HCT116 (cell line): ENCODE measurements around the gene MEX3B. TPM values are rescaled to one million over a fixed set of nuclear protein-coding genes. Genes with fewer than 3 reads are reported as not detected.

Experiments used
- ATAC-seq: fragments of 200-7000 bp; cut with Tn5 transposase; 2 replicates; pipeline ENCODE4 v1.9.1; 2020; ENCODE audit warnings: mild to moderate bottlenecking, moderate library complexity
- BruUV-seq: library from RNA; stranded (reverse); fragments of 400-500 nt; replicated peaks from 2 replicates; lab custom pipeline; 2021; lab: Mats Ljungman, UMichigan
- CTCF ChIA-PET: fragments of 300-600 bp; sonication (Branson Sonifier 250); formaldehyde crosslinking; loops from one replicate; lab custom pipeline; 2021; ENCODE audit warnings: antibody characterized with exemption; lab: Charles Lee
- POLR2A ChIA-PET: fragments of 300-600, 350-600 bp; sonication (Branson Sonifier 250); formaldehyde crosslinking; loops from one replicate; lab custom pipeline; 2021; ENCODE audit warnings: antibody characterized with exemption; lab: Charles Lee
- RAD21 ChIA-PET, 2 experiments: fragments of 300-600 bp; sonication (Branson Sonifier 250); formaldehyde crosslinking; loops; one replicate each; lab custom pipeline; 2023; ENCODE audit warnings: low total read pairs in 2 of 2; ENCODE audit not compliant: uncharacterized antibody in 2 of 2, unreplicated experiment in 2 of 2, low non-redundant PET in 1 of 2; lab: Charles Lee
- DNase-seq: peaks from one replicate; pipeline ENCODE4 v3.0.0-alpha.2; 2010; ENCODE audit warnings: low read depth, low spot score
- H2AFZ ChIP-seq: fragments of 200-600 bp; shearing (Covaris generic), sonication (generic); 2 replicates; pipeline ENCODE4 v1.6.1; 2017; ENCODE audit warnings: low read depth, mixed run types, mixed read lengths, antibody characterized with exemption, low read length; ENCODE audit not compliant: poor library complexity, severe bottlenecking
- H3K27ac ChIP-seq: 2 replicates; pipeline ENCODE4 v1.5.1; 2012; ENCODE audit warnings: low read depth, low read length
- H3K27me3 ChIP-seq: fragments of 200-600 bp; sonication (generic); 2 replicates; pipeline ENCODE4 v1.6.1; 2016; ENCODE audit warnings: mixed run types, low read length, mixed read lengths; ENCODE audit not compliant: insufficient read depth
- H3K36me3 ChIP-seq, 2 experiments: fragments of 200-500 bp in 1 of 2; fragments of 200-600 bp in 1 of 2; sonication (Bioruptor generic) in 1 of 2; sonication (generic) in 1 of 2; 2 replicates each; pipeline versions ENCODE4 v1.5.1 to v1.6.1; 2014 to 2016; ENCODE audit warnings: low read length in 2 of 2, inconsistent platforms in 1 of 2, mixed read lengths in 1 of 2, mixed run types in 1 of 2; ENCODE audit not compliant: insufficient read depth in 2 of 2, control insufficient read depth in 1 of 2
- H3K4me1 ChIP-seq, 2 experiments: fragments of 200-600 bp in 1 of 2; sonication (generic) in 1 of 2; 2 replicates each; pipeline versions ENCODE4 v1.5.1 to v1.6.1; 2012 to 2017; ENCODE audit warnings: low read length in 2 of 2, inconsistent platforms in 1 of 2, mild to moderate bottlenecking in 1 of 2, mixed read lengths in 1 of 2, mixed run types in 1 of 2, moderate library complexity in 1 of 2; ENCODE audit not compliant: insufficient read depth in 2 of 2, control insufficient read depth in 1 of 2
- H3K4me2 ChIP-seq: fragments of 200-600 bp; sonication (generic); 2 replicates; pipeline ENCODE4 v1.6.1; 2017; ENCODE audit warnings: mixed run types, low read length, mixed read lengths
- H3K4me3 ChIP-seq, 2 experiments: fragments of 200-600 bp in 1 of 2; sonication (generic) in 1 of 2; replicated peaks in 1 of 2; 2 replicates each; pipeline ENCODE4 v1.5.1; 2011 to 2016; ENCODE audit warnings: low read length in 2 of 2, control low read depth in 1 of 2, low read depth in 1 of 2, mild to moderate bottlenecking in 1 of 2, mixed read lengths in 1 of 2, mixed run types in 1 of 2
- H3K79me2 ChIP-seq: fragments of 200-600 bp; sonication (generic); 2 replicates; pipeline ENCODE4 v1.6.1; 2017; ENCODE audit warnings: mild to moderate bottlenecking, mixed run types, low read length, moderate library complexity, mixed read lengths; ENCODE audit not compliant: insufficient read depth
- H3K9ac ChIP-seq: fragments of 200-600 bp; sonication (generic); 2 replicates; pipeline ENCODE4 v1.6.1; 2016; ENCODE audit warnings: low read length, mixed read lengths
- H3K9me2 ChIP-seq: fragments of 200-600 bp; sonication (generic), shearing (Covaris generic); 2 replicates; pipeline ENCODE4 v1.6.1; 2017; ENCODE audit warnings: mixed run types, mild to moderate bottlenecking, moderate library complexity; ENCODE audit not compliant: insufficient read depth
- H3K9me3 ChIP-seq, 2 experiments: fragments of 200-500 bp in 1 of 2; fragments of 200-600 bp in 1 of 2; sonication (Bioruptor generic) in 1 of 2; sonication (generic) in 1 of 2; 2 replicates each; pipeline ENCODE4 v1.6.1; 2014 to 2017; ENCODE audit warnings: low read length in 2 of 2, mixed read lengths in 2 of 2, inconsistent platforms in 1 of 2, low read depth in 1 of 2, mild to moderate bottlenecking in 1 of 2, mixed run types in 1 of 2, moderate library complexity in 1 of 2; ENCODE audit not compliant: control insufficient read depth in 1 of 2, insufficient read depth in 1 of 2
- H4K20me1 ChIP-seq: fragments of 200-600 bp; sonication (generic), shearing (Covaris generic); 2 replicates; pipeline ENCODE4 v1.6.1; 2017; ENCODE audit warnings: mixed run types, mild to moderate bottlenecking, moderate library complexity; ENCODE audit not compliant: insufficient read depth
- CBX3 ChIP-seq: IDR thresholded peaks from 2 replicates; pipeline ENCODE4 v1.6.1; 2012; ENCODE audit warnings: low read depth
- CEBPB ChIP-seq: IDR thresholded peaks from 2 replicates; pipeline ENCODE4 v1.6.1; 2012; ENCODE audit warnings: low read depth
- CTCF ChIP-seq, 3 experiments: fragments of 200-600 bp in 1 of 3; sonication (generic) in 1 of 3; IDR thresholded peaks in 2 of 3; conservative IDR thresholded peaks in 1 of 3; 2 replicates each; pipeline ENCODE4 v1.5.1; 2012 to 2017; ENCODE audit warnings: low read depth in 2 of 3, low read length in 2 of 3, antibody characterized with exemption in 1 of 3, borderline replicate concordance in 1 of 3, control low read depth in 1 of 3, mild to moderate bottlenecking in 1 of 3, mixed read lengths in 1 of 3, mixed run types in 1 of 3, moderate library complexity in 1 of 3; ENCODE audit not compliant: insufficient read depth in 1 of 3
- ELF1 ChIP-seq: IDR thresholded peaks from 2 replicates; pipeline ENCODE4 v1.6.1; 2012; ENCODE audit warnings: low read depth, borderline replicate concordance
- FOSL1 ChIP-seq: IDR thresholded peaks from 2 replicates; pipeline ENCODE4 v1.6.1; 2012; ENCODE audit warnings: low read depth
- JUND ChIP-seq: IDR thresholded peaks from 2 replicates; pipeline ENCODE4 v1.6.1; 2012
- POLR2A ChIP-seq: IDR thresholded peaks from 2 replicates; pipeline ENCODE4 v1.7.0; 2011; ENCODE audit warnings: borderline replicate concordance; ENCODE audit not compliant: insufficient read depth, insufficient read length; ENCODE audit errors: extremely low read depth
- POLR2AphosphoS5 ChIP-seq: IDR thresholded peaks from 2 replicates; pipeline ENCODE4 v1.6.1; 2011; ENCODE audit warnings: mild to moderate bottlenecking, low read depth, low read length, moderate library complexity
- RAD21 ChIP-seq: IDR thresholded peaks from 2 replicates; pipeline ENCODE4 v1.6.1; 2012; ENCODE audit warnings: low read depth, mild to moderate bottlenecking
- SIN3A ChIP-seq: IDR thresholded peaks from 2 replicates; pipeline ENCODE4 v1.6.1; 2012; ENCODE audit warnings: low read depth
- SP1 ChIP-seq: IDR thresholded peaks from 2 replicates; pipeline ENCODE4 v1.6.1; 2012; ENCODE audit warnings: low read depth
- SRF ChIP-seq: IDR thresholded peaks from 2 replicates; pipeline ENCODE4 v1.6.1; 2012; ENCODE audit warnings: low read depth
- TCF7L2 ChIP-seq: IDR thresholded peaks from 2 replicates; pipeline ENCODE4 v1.7.0; 2011; ENCODE audit warnings: borderline replicate concordance, inconsistent platforms; ENCODE audit not compliant: insufficient read depth, insufficient read length; ENCODE audit errors: extremely low read depth
- ZBTB33 ChIP-seq: IDR thresholded peaks from 2 replicates; pipeline ENCODE4 v1.6.1; 2011; ENCODE audit warnings: mild to moderate bottlenecking, low read length, moderate library complexity; ENCODE audit not compliant: insufficient replicate concordance; ENCODE audit errors: extremely low read depth
- ZFX ChIP-seq: fragments of 450-650 bp; IDR thresholded peaks from 2 replicates; pipeline ENCODE4 v1.6.1; 2017
- intact Hi-C: fragments of 100-400 bp; cut with micrococcal nuclease; formaldehyde crosslinking; loops from 2 replicates; pipeline ENCODE4 v1.10.0; 2022
- total RNA-seq: library from RNA; stranded (reverse); gene quantifications from one replicate; pipeline ENCODE4 v1.2.1, GENCODE V29; 2021; ENCODE audit not compliant: unreplicated experiment

MEX3B gene
- total RNA-seq, 1 experiment from 2014 or later: 1.9 TPM

GRCh38 chr15:82060817-82061216, 15.0 kb upstream of the MEX3B start:
- H4K20me1 ChIP-seq: no peaks in the 10 kb centered on the region
- no peak overlapping the region for H3K27ac ChIP-seq
- H3K9ac ChIP-seq: no peak overlapping the region
- H3K27me3 ChIP-seq: peaks cover 15% of the 10 kb centered on the region; the same call in 1 of the 2 replicates
- H3K9me3 ChIP-seq: no peaks in the 10 kb centered on the region
- CTCF ChIA-PET: no interaction called here
- no peak for TF ChIP-seq ELF1
- TF ChIP-seq ZBTB33: no peak
- no peak for TF ChIP-seq RAD21
- no peak for TF ChIP-seq FOSL1
- no peaks in the 10 kb centered on the region for H3K4me1 ChIP-seq
- POLR2A ChIA-PET: no interaction called here
- H3K9me2 ChIP-seq: no peaks in the 10 kb centered on the region
- RAD21 ChIA-PET: no interaction called here
- H3K4me3 ChIP-seq: no peak overlapping the region
- no peaks in the 10 kb centered on the region for H3K36me3 ChIP-seq
- no peak for DNase-seq
- no peak for ATAC-seq
- H2AFZ ChIP-seq: no peak overlapping the region
- H3K79me2 ChIP-seq: no peaks in the 10 kb centered on the region
- BruUV-seq: no TSS peak
- H3K4me2 ChIP-seq: no peak overlapping the region
- intact Hi-C loops: no loop called here

- no TSS peak for BruUV-seq
- POLR2A ChIA-PET: no interaction called here
- DNase-seq: no peak
- TF ChIP-seq SRF: no peak
- TF ChIP-seq CBX3: no peak
- TF ChIP-seq POLR2AphosphoS5: no peak
- no peak for TF ChIP-seq ZFX
- no peak for TF ChIP-seq CEBPB
- no peak for TF ChIP-seq FOSL1
- no peak for TF ChIP-seq POLR2A
- TF ChIP-seq SP1: no peak
- TF ChIP-seq TCF7L2: no peak
- no peak for TF ChIP-seq SIN3A
- no peak for TF ChIP-seq JUND
- TF ChIP-seq ELF1: no peak
- no peak for TF ChIP-seq CTCF (IDR thresholded peaks at IDR 0.05 in 2 of 3, conservative IDR thresholded peaks at IDR 0.05 in 1 of 3; ENCODE audit: borderline replicate concordance in 1 of 3, insufficient read depth in 1 of 3, low read depth in 2 of 3, low read length in 2 of 3)
Observed at GRCh38 chr15:82058517-82059204, 12.8 kb upstream of the MEX3B start.

More at GRCh38 chr15:82058517-82059204, 12.8 kb upstream of the MEX3B start:
- Histone ChIP-seq H3K27me3 (peaks cover 15% of the 10 kb centered on the region; the same call in 1 of the 2 replicates), H3K9ac (no peak overlapping the region), H3K9me3 (no peaks in the 10 kb centered on the region), H3K9me2 (no peaks in the 10 kb centered on the region), H2AFZ (no peak overlapping the region), H3K27ac (no peak overlapping the region), H3K4me2 (no peak overlapping the region), H4K20me1 (no peaks in the 10 kb centered on the region), H3K4me1 (no peaks in the 10 kb centered on the region), H3K79me2 (no peaks in the 10 kb centered on the region), H3K36me3 (no peaks in the 10 kb centered on the region), H3K4me3 (no peak overlapping the region)
- ChIA-PET CTCF (no interaction called here), RAD21 (no interaction called here)
- ATAC-seq: peak; percentile 32; the same call in 1 of the 2 replicates
- intact Hi-C loops: no loop called here
